B cell (primary cell): Measurements from ENCODE around the gene ICAM5. TPM values are rescaled to one million over a fixed set of nuclear protein-coding genes. Genes with fewer than 3 reads are reported as not detected.

ENCODE experiments used
- ATAC-seq: fragments of 200-7000 bp; cut with Tn5 transposase; one replicate; pipeline ENCODE4 v1.10.0; 2021; ENCODE audit warnings: low read depth, mild to moderate bottlenecking, moderate number of reproducible peaks, moderate library complexity
- CTCF ChIA-PET: fragments of 350-600 bp; sonication (Branson Sonifier 250); formaldehyde crosslinking; loops from one replicate; lab custom pipeline; 2021; ENCODE audit warnings: antibody characterized with exemption, inconsistent platforms; lab: Charles Lee
- POLR2A ChIA-PET: fragments of 350-600 bp; sonication (Branson Sonifier 250); formaldehyde crosslinking; loops from one replicate; lab custom pipeline; 2021; ENCODE audit warnings: antibody characterized with exemption; lab: Charles Lee
- DNase-seq: peaks from one replicate; pipeline ENCODE4 v3.0.0; 2013
- H2AFZ ChIP-seq: 2 replicates; pipeline ENCODE4 v1.6.1; 2012; ENCODE audit warnings: mild to moderate bottlenecking, low read depth, low read length; ENCODE audit not compliant: insufficient read depth, poor library complexity, severe bottlenecking
- H3K27ac ChIP-seq, 2 donors: 1 replicate in 1 of 2; 2 replicates in 1 of 2; pipeline ENCODE4 v1.5.1; 2012 to 2013; ENCODE audit warnings: low read length in 2 of 2, mild to moderate bottlenecking in 2 of 2, moderate library complexity in 1 of 2
- H3K27me3 ChIP-seq, 4 experiments: fragments of 200-600 bp in 1 of 4; sonication (generic) in 1 of 4; replicated peaks in 1 of 4; 1 replicate in 2 of 4; 2 replicates in 2 of 4; pipeline versions ENCODE4 v1.6.1 to v1.7.0; 2013 to 2016; ENCODE audit warnings: low read length in 3 of 4, mild to moderate bottlenecking in 2 of 4, mixed read lengths in 1 of 4, moderate library complexity in 1 of 4; ENCODE audit not compliant: insufficient read depth in 4 of 4, control insufficient read depth in 3 of 4; ENCODE audit errors: control extremely low read depth in 1 of 4
- H3K36me3 ChIP-seq, 2 experiments: replicated peaks in 1 of 2; 1 replicate in 1 of 2; 2 replicates in 1 of 2; pipeline versions ENCODE4 v1.6.1 to v1.7.1; 2013; ENCODE audit warnings: low read length in 1 of 2; ENCODE audit not compliant: insufficient read depth in 2 of 2, control insufficient read depth in 1 of 2; ENCODE audit errors: control extremely low read depth in 1 of 2, extremely low read depth in 1 of 2
- H3K4me1 ChIP-seq, 2 donors: fragments of 200-600 bp in 1 of 2; sonication (generic) in 1 of 2; 1 replicate in 1 of 2; 2 replicates in 1 of 2; pipeline versions ENCODE4 v1.5.1 to v1.6.1; 2013 to 2017; ENCODE audit warnings: low read length in 2 of 2; ENCODE audit not compliant: control insufficient read depth in 2 of 2, insufficient read depth in 2 of 2
- H3K4me2 ChIP-seq: replicated peaks from 2 replicates; pipeline ENCODE3; 2012; ENCODE audit warnings: mild to moderate bottlenecking, low read depth, low read length; ENCODE audit not compliant: poor library complexity, severe bottlenecking
- H3K4me3 ChIP-seq, 5 experiments: fragments of 200-600 bp in 1 of 5; sonication (generic) in 1 of 5; 1 replicate in 3 of 5; 2 replicates in 2 of 5; pipeline versions ENCODE4 v1.5.1 to v1.7.0; 2011 to 2016; ENCODE audit warnings: low read length in 4 of 5, mild to moderate bottlenecking in 4 of 5, low read depth in 2 of 5, control low read depth in 1 of 5, moderate library complexity in 1 of 5; ENCODE audit not compliant: insufficient read depth in 1 of 5; ENCODE audit errors: control extremely low read depth in 1 of 5, extremely low read depth in 1 of 5
- H3K79me2 ChIP-seq: fragments of 200-600 bp; sonication (generic); one replicate; pipeline ENCODE4 v1.6.0; 2016; ENCODE audit warnings: low read length; ENCODE audit not compliant: control insufficient read depth, insufficient read depth
- H3K9ac ChIP-seq: fragments of 200-600 bp; sonication (generic); 2 replicates; pipeline ENCODE4 v1.6.1; 2017; ENCODE audit warnings: mild to moderate bottlenecking, low read length, moderate library complexity
- H3K9me3 ChIP-seq, 3 donors: one replicate each; pipeline versions ENCODE4 v1.6.1 to v1.7.1; 2013; ENCODE audit warnings: low read length in 2 of 3; ENCODE audit not compliant: control insufficient read depth in 2 of 3, insufficient read depth in 1 of 3; ENCODE audit errors: control extremely low read depth in 1 of 3
- H4K20me1 ChIP-seq: 2 replicates; pipeline ENCODE4 v1.6.0; 2012; ENCODE audit warnings: mild to moderate bottlenecking, low read length; ENCODE audit not compliant: insufficient read depth, control insufficient read depth, poor library complexity, severe bottlenecking
- H3K27ac Mint-ChIP-seq: one replicate; pipeline ENCODE4 v1.8.0; 2021; ENCODE audit warnings: mixed read lengths
- H3K27me3 Mint-ChIP-seq: one replicate; pipeline ENCODE4 v1.8.0; 2021; ENCODE audit warnings: mixed read lengths
- H3K4me1 Mint-ChIP-seq: one replicate; pipeline ENCODE4 v1.8.0; 2021; ENCODE audit warnings: mixed read lengths
- H3K4me3 Mint-ChIP-seq: one replicate; pipeline ENCODE4 v1.8.0; 2021; ENCODE audit warnings: mixed read lengths
- H3K9me3 Mint-ChIP-seq: one replicate; pipeline ENCODE4 v1.8.0; 2022; ENCODE audit warnings: mixed read lengths; ENCODE audit not compliant: insufficient read depth
- EZH2 ChIP-seq: IDR thresholded peaks from 2 replicates; pipeline ENCODE4 v1.6.1; 2012; ENCODE audit warnings: borderline replicate concordance, low read depth, mild to moderate bottlenecking, moderate library complexity, low read length; ENCODE audit not compliant: insufficient read depth, poor library complexity, severe bottlenecking
- WGBS: methylation state at CpG from one replicate; pipeline ENCODE4 v1.1.5; 2013; ENCODE audit warnings: missing lambda C conversion rate; ENCODE audit not compliant: insufficient coverage; 5-methylcytosine and 5-hydroxymethylcytosine counted together
- intact Hi-C: fragments of 100-400 bp; cut with micrococcal nuclease; formaldehyde crosslinking; loops from one replicate; pipeline ENCODE4 v1.10.0; 2022
- polyA plus RNA-seq: library from polyadenylated mRNA; depleted of rRNA; stranded (reverse); fragments of >200 nt; gene quantifications from 2 replicates; pipeline ENCODE4 v1.2.3, GENCODE V29; 2012
- total RNA-seq, 2 donors: library from RNA; stranded (reverse); fragments of 120-200 nt in 1 of 2; gene quantifications; 1 replicate in 1 of 2; 2 replicates in 1 of 2; pipeline versions ENCODE4 v1.2.3 to v1.2.4, GENCODE V29; 2013 to 2022
- TF ChIP-seq, protein P1 (sequence below): fragments of 200-600 bp; IDR thresholded peaks from one replicate; pipeline ENCODE4 v1.8.0; 2022; ENCODE audit warnings: antibody characterized with exemption, mild to moderate bottlenecking

ICAM5 gene
- total and polyA plus RNA-seq, 2 donors (not counting 1 experiment from before 2014, with no cell fraction given), result 0.54 TPM; not detected in 1

DNA sequence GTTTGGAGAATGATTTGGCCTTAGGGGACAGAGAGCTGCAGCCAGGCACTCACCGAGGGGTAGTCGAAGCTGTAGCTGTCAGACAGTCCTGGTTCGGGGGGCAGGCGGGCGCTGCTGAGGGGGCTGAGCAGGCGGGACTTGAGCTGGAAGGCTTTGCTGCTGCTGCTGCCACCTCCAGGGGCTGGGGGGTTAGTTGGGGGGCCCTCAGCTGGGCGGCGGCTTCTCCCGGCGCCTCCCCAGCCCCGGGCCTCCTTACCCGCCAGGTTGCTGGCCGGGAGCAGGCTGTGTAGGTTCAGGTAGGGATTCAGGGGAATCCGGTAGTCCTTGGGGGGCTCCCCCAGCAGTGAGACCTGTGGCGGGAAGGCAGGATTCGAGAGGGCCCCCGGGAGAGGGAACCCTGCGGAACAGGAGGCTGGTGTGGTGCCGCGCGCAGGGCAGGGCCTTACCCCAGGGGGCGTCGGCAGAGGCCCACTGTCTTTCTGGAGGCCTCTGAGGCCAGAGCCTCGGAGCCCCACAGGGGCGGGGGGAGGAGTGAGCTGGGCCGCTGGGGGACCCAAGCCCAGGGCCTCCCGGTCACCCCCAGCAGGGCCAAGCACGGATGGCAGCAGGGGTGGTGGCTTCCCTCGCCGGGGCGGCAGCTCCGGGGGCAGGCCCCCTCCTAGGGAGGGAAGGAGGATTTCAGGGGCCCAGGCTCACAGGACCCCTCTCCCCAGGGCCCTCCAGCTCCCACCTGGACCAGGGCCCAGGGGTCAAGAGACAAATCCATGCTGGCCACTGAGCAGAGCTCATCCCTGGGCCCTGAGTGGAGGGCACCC lies 31.1 kb downstream of the ICAM5 start:
- peaks cover 6 to 13% of the 10 kb centered on the region in 2 donors for H3K4me1 ChIP-seq
- H3K36me3 ChIP-seq, result peaks cover 0 to 59% of the 10 kb centered on the region in 2 experiments
- WGBS, result 97% methylated on average over 29 of the region's 32 CpGs
- no peaks in the 10 kb centered on the region for H3K9me3 Mint-ChIP-seq
- peaks cover 34% of the 10 kb centered on the region for H4K20me1 ChIP-seq
- H3K4me1 Mint-ChIP-seq, result peaks cover 3% of the 10 kb centered on the region
- DNase-seq (no peak), ATAC-seq (no peak)
- H3K27me3 ChIP-seq, result no peaks in the 10 kb centered on the region
- peaks cover 10% of the 10 kb centered on the region for H3K79me2 ChIP-seq
- H3K4me3 ChIP-seq, result no peak overlapping the region
- no peak overlapping the region for H3K27ac ChIP-seq
- H3K27me3 Mint-ChIP-seq, result no peaks in the 10 kb centered on the region
- H3K4me2 ChIP-seq, result no peak overlapping the region
- intact Hi-C loops, result no loop called here
- H3K27ac Mint-ChIP-seq, result no peak overlapping the region
- ChIA-PET CTCF (interaction anchor here (0.7 to 1.3 kb wide), 2 partner anchors 29 to 44 kb away, joined by 3 read pairs; no protein-coding TSS in a partner anchor), POLR2A (interaction anchor here (0.7 kb wide), 2 partner anchors 14 to 1390 kb away, joined by 6 to 12 read pairs; no protein-coding TSS in a partner anchor)
- no peak overlapping the region for H3K9ac ChIP-seq
- no peak overlapping the region for H3K4me3 Mint-ChIP-seq
- H2AFZ ChIP-seq, result no peak overlapping the region
- no peaks in the 10 kb centered on the region for H3K9me3 ChIP-seq
- TF ChIP-seq EZH2, result no peak

GRCh38 chr19:10321417-10321797 lies 31.7 kb downstream of the ICAM5 start:
- no peak for ATAC-seq
- no peaks in the 10 kb centered on the region for H3K4me1 Mint-ChIP-seq
- intact Hi-C loops, result no loop called here
- Histone ChIP-seq H3K4me3 (no peak overlapping the region), H3K27ac (no peak overlapping the region), H2AFZ (no peak overlapping the region), H4K20me1 (peaks cover 37% of the 10 kb centered on the region), H3K36me3 (peaks cover 0 to 65% of the 10 kb centered on the region in 2 experiments), H3K27me3 (no peaks in the 10 kb centered on the region), H3K9me3 (no peaks in the 10 kb centered on the region), H3K79me2 (peaks cover 10% of the 10 kb centered on the region), H3K4me2 (no peak overlapping the region), H3K4me1 (peaks cover under 1 to 7% of the 10 kb centered on the region in 2 donors), H3K9ac (no peak overlapping the region)
- TF ChIP-seq, protein P1, sequence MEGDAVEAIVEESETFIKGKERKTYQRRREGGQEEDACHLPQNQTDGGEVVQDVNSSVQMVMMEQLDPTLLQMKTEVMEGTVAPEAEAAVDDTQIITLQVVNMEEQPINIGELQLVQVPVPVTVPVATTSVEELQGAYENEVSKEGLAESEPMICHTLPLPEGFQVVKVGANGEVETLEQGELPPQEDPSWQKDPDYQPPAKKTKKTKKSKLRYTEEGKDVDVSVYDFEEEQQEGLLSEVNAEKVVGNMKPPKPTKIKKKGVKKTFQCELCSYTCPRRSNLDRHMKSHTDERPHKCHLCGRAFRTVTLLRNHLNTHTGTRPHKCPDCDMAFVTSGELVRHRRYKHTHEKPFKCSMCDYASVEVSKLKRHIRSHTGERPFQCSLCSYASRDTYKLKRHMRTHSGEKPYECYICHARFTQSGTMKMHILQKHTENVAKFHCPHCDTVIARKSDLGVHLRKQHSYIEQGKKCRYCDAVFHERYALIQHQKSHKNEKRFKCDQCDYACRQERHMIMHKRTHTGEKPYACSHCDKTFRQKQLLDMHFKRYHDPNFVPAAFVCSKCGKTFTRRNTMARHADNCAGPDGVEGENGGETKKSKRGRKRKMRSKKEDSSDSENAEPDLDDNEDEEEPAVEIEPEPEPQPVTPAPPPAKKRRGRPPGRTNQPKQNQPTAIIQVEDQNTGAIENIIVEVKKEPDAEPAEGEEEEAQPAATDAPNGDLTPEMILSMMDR, result no peak
- no peak for TF ChIP-seq EZH2
- CTCF ChIA-PET, result interaction anchor here (1.3 kb wide), 1 partner anchor 30 kb away, joined by 3 read pairs; no protein-coding TSS in a partner anchor
- H3K27me3 Mint-ChIP-seq, result no peaks in the 10 kb centered on the region
- POLR2A ChIA-PET, result interaction anchor here (0.6 kb wide), 1 partner anchor 10 kb away, joined by 4 read pairs; no protein-coding TSS in a partner anchor
- DNase-seq, result no peak
- H3K27ac Mint-ChIP-seq, result no peak overlapping the region
- 89% methylated on average over 11 of the region's 11 CpGs for WGBS
- no peaks in the 10 kb centered on the region for H3K9me3 Mint-ChIP-seq
- H3K4me3 Mint-ChIP-seq, result no peak overlapping the region
